SK-N-SH treated with all-trans-retinoic acid at 6 μM for 48 hours (cell line): Measurements from ENCODE around the gene DDB1.

Source experiments
- ATAC-seq: fragments of 200-7000 bp; cut with Tn5 transposase; 3 replicates; pipeline ENCODE4 v1.9.1; 2020; ENCODE audit warnings: mild to moderate bottlenecking, moderate library complexity
- ARNTL ChIP-seq: fragments of 450-650 bp; formaldehyde crosslinking; IDR thresholded peaks from 2 replicates; pipeline ENCODE4 v1.5.0; 2020; ENCODE audit warnings: low read depth, mild to moderate bottlenecking, moderate library complexity, borderline replicate concordance
- BACH2 ChIP-seq: fragments of 250-450 bp; sonication (Bioruptor Pico); IDR thresholded peaks from 2 replicates; pipeline ENCODE4 v1.9.0; 2021; ENCODE audit warnings: mild to moderate bottlenecking, borderline replicate concordance
- CSDC2 ChIP-seq: fragments of 250-450 bp; sonication (Bioruptor Pico); IDR thresholded peaks from 2 replicates; pipeline ENCODE4 v1.5.0; 2020; ENCODE audit warnings: mild to moderate bottlenecking, moderate library complexity
- ESRRG ChIP-seq: fragments of 250-450 bp; sonication (Bioruptor Pico); IDR thresholded peaks from 2 replicates; pipeline ENCODE4 v1.6.1; 2021; ENCODE audit warnings: mild to moderate bottlenecking
- GLIS3 ChIP-seq: fragments of 250-450 bp; sonication (Bioruptor Pico); IDR thresholded peaks from 2 replicates; pipeline ENCODE4 v1.5.0; 2020; ENCODE audit warnings: mild to moderate bottlenecking, moderate library complexity
- ISL1 ChIP-seq: fragments of 250-450 bp; sonication (Bioruptor Pico); IDR thresholded peaks from 2 replicates; pipeline ENCODE4 v2.1.2; 2022; ENCODE audit warnings: mild to moderate bottlenecking, moderate library complexity
- OSR1 ChIP-seq: fragments of 250-450 bp; sonication (Bioruptor Pico); IDR thresholded peaks from 2 replicates; pipeline ENCODE4 v1.8.0; 2022; ENCODE audit warnings: moderate library complexity, mild to moderate bottlenecking, inconsistent platforms
- PPARA ChIP-seq: fragments of 250-450 bp; sonication (Bioruptor Pico); IDR thresholded peaks from 2 replicates; pipeline ENCODE4 v1.5.0; 2020; ENCODE audit warnings: mild to moderate bottlenecking, borderline replicate concordance
- RARB ChIP-seq: fragments of 250-450 bp; sonication (Bioruptor Pico); IDR thresholded peaks from 2 replicates; pipeline ENCODE4 v1.8.0; 2021; ENCODE audit warnings: mild to moderate bottlenecking, moderate library complexity
- SNAI2 ChIP-seq: fragments of 250-450 bp; sonication (Bioruptor Pico); IDR thresholded peaks from 2 replicates; pipeline ENCODE4 v1.5.0; 2020; ENCODE audit warnings: mild to moderate bottlenecking, moderate library complexity
- TCF4 ChIP-seq: fragments of 250-450 bp; sonication (Bioruptor Pico); IDR thresholded peaks from 2 replicates; pipeline ENCODE4 v1.8.0; 2021; ENCODE audit warnings: mild to moderate bottlenecking, moderate library complexity, borderline replicate concordance
- ZFP3 ChIP-seq: fragments of 250-450 bp; sonication (Bioruptor Pico); IDR thresholded peaks from 2 replicates; pipeline ENCODE4 v1.5.0; 2020; ENCODE audit warnings: mild to moderate bottlenecking, moderate library complexity
- ZFP30 ChIP-seq: fragments of 450-650 bp; formaldehyde crosslinking; IDR thresholded peaks from 2 replicates; pipeline ENCODE4 v1.5.0; 2022; ENCODE audit warnings: mild to moderate bottlenecking, moderate library complexity
- ZNF565 ChIP-seq: fragments of 450-650 bp; formaldehyde crosslinking; conservative IDR thresholded peaks from 2 replicates; pipeline ENCODE4 v1.5.0; 2020; ENCODE audit warnings: low read depth, mild to moderate bottlenecking, moderate library complexity
- ZNF70 ChIP-seq: fragments of 450-650 bp; formaldehyde crosslinking; IDR thresholded peaks from 2 replicates; pipeline ENCODE4 v1.5.0; 2020; ENCODE audit warnings: mild to moderate bottlenecking, moderate library complexity
- ZNF8 ChIP-seq: fragments of 450-650 bp; formaldehyde crosslinking; IDR thresholded peaks from 2 replicates; pipeline ENCODE4 v1.5.0; 2020; ENCODE audit warnings: mild to moderate bottlenecking, moderate library complexity
- TF ChIP-seq, protein P1 (sequence below): fragments of 250-450 bp; sonication (Bioruptor Pico); IDR thresholded peaks from 2 replicates; pipeline ENCODE4 v1.5.0; 2020; ENCODE audit warnings: mild to moderate bottlenecking, moderate library complexity
- TF ChIP-seq, protein P2 (sequence below): fragments of 250-450 bp; sonication (Bioruptor Pico); IDR thresholded peaks from 2 replicates; pipeline ENCODE4 v1.5.1; 2020; ENCODE audit warnings: low read depth, mild to moderate bottlenecking, moderate library complexity
- TF ChIP-seq, protein P3 (sequence below): fragments of 250-450 bp; sonication (Bioruptor Pico); IDR thresholded peaks from 2 replicates; pipeline ENCODE4 v1.8.0; 2020; ENCODE audit warnings: mild to moderate bottlenecking, moderate library complexity, borderline replicate concordance
- TF ChIP-seq, protein P4 (sequence below): fragments of 250-450 bp; sonication (Bioruptor Pico); IDR thresholded peaks from 2 replicates; pipeline ENCODE4 v1.8.0; 2021; ENCODE audit warnings: low read depth, mild to moderate bottlenecking, moderate library complexity, borderline replicate concordance

The DDB1 gene

DNA sequence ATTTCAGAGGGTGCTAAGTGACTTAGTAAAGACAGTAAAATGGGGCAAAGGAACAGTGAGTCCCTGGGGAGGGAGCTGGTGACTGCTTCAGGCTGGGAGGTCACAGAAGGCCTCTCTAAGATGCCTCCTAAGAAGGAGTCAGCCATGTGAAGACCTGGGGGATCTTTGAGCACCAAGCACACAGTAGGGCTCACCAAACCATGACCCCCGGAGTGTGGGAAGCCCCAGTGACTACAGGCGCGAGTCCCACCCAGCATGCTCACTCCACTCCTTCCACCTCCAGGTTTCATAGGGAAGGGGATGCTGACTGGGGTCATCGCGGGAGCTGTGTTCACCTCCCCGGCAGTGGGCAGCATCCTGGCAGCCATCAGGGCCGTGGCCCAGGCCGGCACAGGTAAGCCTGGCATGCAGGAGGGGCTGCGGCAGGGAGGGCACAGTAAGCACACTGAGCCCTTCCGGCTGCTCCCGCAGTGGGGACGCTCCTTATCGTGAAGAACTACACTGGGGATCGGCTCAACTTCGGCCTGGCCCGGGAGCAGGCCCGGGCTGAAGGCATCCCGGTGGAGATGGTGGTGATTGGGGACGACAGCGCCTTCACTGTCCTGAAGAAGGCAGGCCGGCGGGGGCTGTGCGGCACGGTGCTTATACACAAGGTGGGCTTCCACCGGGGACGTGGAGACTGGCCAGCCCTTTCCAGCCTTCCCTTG, 6.0 kb upstream of the DDB1 start:
- ATAC-seq, result no peak
- TF ChIP-seq ZFP30 (CRISPR knock-in tag) (no peak), ZNF70 (CRISPR knock-in tag) (no peak), GLIS3 (CRISPR knock-in tag) (no peak), PPARA (CRISPR knock-in tag) (no peak), ESRRG (CRISPR knock-in tag) (no peak), ZNF8 (CRISPR knock-in tag) (no peak), ARNTL (CRISPR knock-in tag) (no peak)
- TF ChIP-seq, protein P1, sequence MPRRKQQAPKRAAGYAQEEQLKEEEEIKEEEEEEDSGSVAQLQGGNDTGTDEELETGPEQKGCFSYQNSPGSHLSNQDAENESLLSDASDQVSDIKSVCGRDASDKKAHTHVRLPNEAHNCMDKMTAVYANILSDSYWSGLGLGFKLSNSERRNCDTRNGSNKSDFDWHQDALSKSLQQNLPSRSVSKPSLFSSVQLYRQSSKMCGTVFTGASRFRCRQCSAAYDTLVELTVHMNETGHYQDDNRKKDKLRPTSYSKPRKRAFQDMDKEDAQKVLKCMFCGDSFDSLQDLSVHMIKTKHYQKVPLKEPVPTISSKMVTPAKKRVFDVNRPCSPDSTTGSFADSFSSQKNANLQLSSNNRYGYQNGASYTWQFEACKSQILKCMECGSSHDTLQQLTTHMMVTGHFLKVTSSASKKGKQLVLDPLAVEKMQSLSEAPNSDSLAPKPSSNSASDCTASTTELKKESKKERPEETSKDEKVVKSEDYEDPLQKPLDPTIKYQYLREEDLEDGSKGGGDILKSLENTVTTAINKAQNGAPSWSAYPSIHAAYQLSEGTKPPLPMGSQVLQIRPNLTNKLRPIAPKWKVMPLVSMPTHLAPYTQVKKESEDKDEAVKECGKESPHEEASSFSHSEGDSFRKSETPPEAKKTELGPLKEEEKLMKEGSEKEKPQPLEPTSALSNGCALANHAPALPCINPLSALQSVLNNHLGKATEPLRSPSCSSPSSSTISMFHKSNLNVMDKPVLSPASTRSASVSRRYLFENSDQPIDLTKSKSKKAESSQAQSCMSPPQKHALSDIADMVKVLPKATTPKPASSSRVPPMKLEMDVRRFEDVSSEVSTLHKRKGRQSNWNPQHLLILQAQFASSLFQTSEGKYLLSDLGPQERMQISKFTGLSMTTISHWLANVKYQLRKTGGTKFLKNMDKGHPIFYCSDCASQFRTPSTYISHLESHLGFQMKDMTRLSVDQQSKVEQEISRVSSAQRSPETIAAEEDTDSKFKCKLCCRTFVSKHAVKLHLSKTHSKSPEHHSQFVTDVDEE (CRISPR knock-in tag), result no peak

DNA sequence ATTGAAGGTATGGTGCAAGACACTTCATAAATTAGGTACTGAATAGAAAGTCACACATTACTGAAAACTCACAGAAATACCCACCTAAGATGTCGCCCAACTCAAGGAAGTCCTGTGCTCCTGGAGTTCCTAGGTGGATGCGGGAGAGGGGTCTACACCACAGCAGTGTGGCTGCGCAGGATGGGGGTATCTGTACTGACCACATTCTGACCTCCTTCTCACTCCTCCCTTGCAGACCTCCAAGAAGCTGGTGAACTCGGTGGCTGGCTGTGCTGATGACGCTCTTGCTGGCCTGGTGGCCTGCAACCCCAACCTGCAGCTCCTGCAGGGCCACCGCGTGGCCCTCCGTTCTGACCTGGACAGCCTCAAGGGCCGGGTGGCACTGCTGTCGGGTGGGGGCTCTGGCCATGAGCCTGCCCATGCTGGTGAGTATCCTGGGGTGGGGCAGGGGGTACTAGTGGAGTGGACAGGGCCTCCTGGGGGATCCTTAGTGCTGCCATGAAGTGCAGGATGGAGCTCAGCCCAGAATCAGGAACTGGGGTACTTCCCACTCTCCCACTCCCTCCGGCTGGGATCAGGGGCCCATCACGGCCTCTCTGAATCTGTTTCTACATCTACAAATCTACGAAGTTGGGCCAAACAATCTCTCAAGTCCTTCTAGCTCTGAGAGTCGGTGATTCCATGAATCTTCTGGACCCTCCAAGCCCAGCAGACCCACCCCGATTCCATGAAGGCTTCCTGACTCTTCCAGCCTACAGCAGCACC, 5.0 kb upstream of the DDB1 start:
- no peak for ATAC-seq
- no peak for TF ChIP-seq SNAI2 (CRISPR knock-in tag)
- no peak for TF ChIP-seq ZFP30 (CRISPR knock-in tag)
- TF ChIP-seq, protein P2, sequence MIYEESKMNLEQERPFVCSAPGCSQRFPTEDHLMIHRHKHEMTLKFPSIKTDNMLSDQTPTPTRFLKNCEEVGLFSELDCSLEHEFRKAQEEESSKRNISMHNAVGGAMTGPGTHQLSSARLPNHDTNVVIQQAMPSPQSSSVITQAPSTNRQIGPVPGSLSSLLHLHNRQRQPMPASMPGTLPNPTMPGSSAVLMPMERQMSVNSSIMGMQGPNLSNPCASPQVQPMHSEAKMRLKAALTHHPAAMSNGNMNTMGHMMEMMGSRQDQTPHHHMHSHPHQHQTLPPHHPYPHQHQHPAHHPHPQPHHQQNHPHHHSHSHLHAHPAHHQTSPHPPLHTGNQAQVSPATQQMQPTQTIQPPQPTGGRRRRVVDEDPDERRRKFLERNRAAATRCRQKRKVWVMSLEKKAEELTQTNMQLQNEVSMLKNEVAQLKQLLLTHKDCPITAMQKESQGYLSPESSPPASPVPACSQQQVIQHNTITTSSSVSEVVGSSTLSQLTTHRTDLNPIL (CRISPR knock-in tag), result no peak
- TF ChIP-seq ZNF565, result no peak
- TF ChIP-seq, protein P3, sequence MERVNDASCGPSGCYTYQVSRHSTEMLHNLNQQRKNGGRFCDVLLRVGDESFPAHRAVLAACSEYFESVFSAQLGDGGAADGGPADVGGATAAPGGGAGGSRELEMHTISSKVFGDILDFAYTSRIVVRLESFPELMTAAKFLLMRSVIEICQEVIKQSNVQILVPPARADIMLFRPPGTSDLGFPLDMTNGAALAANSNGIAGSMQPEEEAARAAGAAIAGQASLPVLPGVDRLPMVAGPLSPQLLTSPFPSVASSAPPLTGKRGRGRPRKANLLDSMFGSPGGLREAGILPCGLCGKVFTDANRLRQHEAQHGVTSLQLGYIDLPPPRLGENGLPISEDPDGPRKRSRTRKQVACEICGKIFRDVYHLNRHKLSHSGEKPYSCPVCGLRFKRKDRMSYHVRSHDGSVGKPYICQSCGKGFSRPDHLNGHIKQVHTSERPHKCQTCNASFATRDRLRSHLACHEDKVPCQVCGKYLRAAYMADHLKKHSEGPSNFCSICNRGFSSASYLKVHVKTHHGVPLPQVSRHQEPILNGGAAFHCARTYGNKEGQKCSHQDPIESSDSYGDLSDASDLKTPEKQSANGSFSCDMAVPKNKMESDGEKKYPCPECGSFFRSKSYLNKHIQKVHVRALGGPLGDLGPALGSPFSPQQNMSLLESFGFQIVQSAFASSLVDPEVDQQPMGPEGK, result no peak
- TF ChIP-seq TCF4, result no peak
- TF ChIP-seq, protein P4, sequence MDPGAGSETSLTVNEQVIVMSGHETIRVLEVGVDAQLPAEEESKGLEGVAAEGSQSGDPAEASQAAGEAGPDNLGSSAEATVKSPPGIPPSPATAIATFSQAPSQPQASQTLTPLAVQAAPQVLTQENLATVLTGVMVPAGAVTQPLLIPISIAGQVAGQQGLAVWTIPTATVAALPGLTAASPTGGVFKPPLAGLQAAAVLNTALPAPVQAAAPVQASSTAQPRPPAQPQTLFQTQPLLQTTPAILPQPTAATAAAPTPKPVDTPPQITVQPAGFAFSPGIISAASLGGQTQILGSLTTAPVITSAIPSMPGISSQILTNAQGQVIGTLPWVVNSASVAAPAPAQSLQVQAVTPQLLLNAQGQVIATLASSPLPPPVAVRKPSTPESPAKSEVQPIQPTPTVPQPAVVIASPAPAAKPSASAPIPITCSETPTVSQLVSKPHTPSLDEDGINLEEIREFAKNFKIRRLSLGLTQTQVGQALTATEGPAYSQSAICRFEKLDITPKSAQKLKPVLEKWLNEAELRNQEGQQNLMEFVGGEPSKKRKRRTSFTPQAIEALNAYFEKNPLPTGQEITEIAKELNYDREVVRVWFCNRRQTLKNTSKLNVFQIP (CRISPR knock-in tag), result no peak
- TF ChIP-seq, protein P1 (CRISPR knock-in tag), result no peak
- TF ChIP-seq ZNF70 (CRISPR knock-in tag), result no peak
- no peak for TF ChIP-seq CSDC2 (CRISPR knock-in tag)
- no peak for TF ChIP-seq ZFP3 (CRISPR knock-in tag)
- TF ChIP-seq OSR1, result no peak
- TF ChIP-seq ZNF8 (CRISPR knock-in tag), result no peak
- no peak for TF ChIP-seq ISL1 (CRISPR knock-in tag)
- TF ChIP-seq BACH2 (CRISPR knock-in tag), result no peak
- TF ChIP-seq RARB, result no peak
- TF ChIP-seq PPARA (CRISPR knock-in tag), result no peak
